Neutrophil (primary cell): ENCODE results near the gene VRK2.
"Not testable (repeated sequence)": the region's sequence is repeated elsewhere in the genome, so short reads cannot be mapped to it uniquely, and the experiment has no call there.

Experiments used
- H3K27ac ChIP-seq: fragments of 200-600 bp; sonication (generic); 2 replicates; pipeline ENCODE4 v1.5.1; 2016; ENCODE audit warnings: mild to moderate bottlenecking, moderate library complexity
- H3K27me3 ChIP-seq: fragments of 200-600 bp; sonication (generic); 2 replicates; pipeline ENCODE4 v1.6.0; 2016; ENCODE audit warnings: mild to moderate bottlenecking
- H3K36me3 ChIP-seq: fragments of 200-600 bp; sonication (generic); 2 replicates; pipeline ENCODE4 v1.5.1; 2017
- H3K4me1 ChIP-seq, 2 experiments: fragments of 200-600 bp in 1 of 2; sonication (generic) in 1 of 2; 1 replicate in 1 of 2; 2 replicates in 1 of 2; pipeline versions ENCODE4 v1.5.1 to v1.6.1; 2013 to 2016; ENCODE audit warnings: low read depth in 1 of 2, low read length in 1 of 2, mild to moderate bottlenecking in 1 of 2, moderate library complexity in 1 of 2; ENCODE audit not compliant: control insufficient read depth in 1 of 2, insufficient read depth in 1 of 2
- H3K4me3 ChIP-seq, 2 experiments: fragments of 200-600 bp in 1 of 2; sonication (generic) in 1 of 2; 1 replicate in 1 of 2; 2 replicates in 1 of 2; pipeline ENCODE4 v1.5.1; 2013 to 2016; ENCODE audit warnings: low read depth in 1 of 2, low read length in 1 of 2, mild to moderate bottlenecking in 1 of 2, moderate library complexity in 1 of 2
- H3K9me3 ChIP-seq: fragments of 200-600 bp; sonication (generic); 2 replicates; pipeline ENCODE4 v1.5.1; 2016
- CTCF ChIP-seq: fragments of 200-600 bp; sonication (generic); IDR thresholded peaks from 2 replicates; pipeline ENCODE4 v1.5.1; 2016; ENCODE audit warnings: antibody characterized with exemption

VRK2 gene

GRCh38 chr2:58146707-58147106 is 100.1 kb downstream of the VRK2 start:
- Histone ChIP-seq H3K36me3 (peaks cover 26% of the 10 kb centered on the region), H3K4me1 (no peaks in the 10 kb centered on the region)

GRCh38 chr2:58155160-58155778 is 108.7 kb downstream of the VRK2 start:
- Histone ChIP-seq H3K4me3 (no peak overlapping the region), H3K27ac (no peak overlapping the region), H3K36me3 (peaks cover 20% of the 10 kb centered on the region), H3K27me3 (no peaks in the 10 kb centered on the region), H3K9me3 (no peaks in the 10 kb centered on the region), H3K4me1 (no peaks in the 10 kb centered on the region)
- TF ChIP-seq CTCF, result no peak

More at GRCh38 chr2:58146707-58147106, 100.1 kb downstream of the VRK2 start:
- no peak for TF ChIP-seq CTCF
- Histone ChIP-seq H3K27ac (no peak overlapping the region), H3K4me3 (no peak overlapping the region), H3K9me3 (no peaks in the 10 kb centered on the region), H3K27me3 (no peaks in the 10 kb centered on the region)

- H3K9me3 ChIP-seq, result no peaks in the 10 kb centered on the region
These were observed 110.2 kb downstream of the VRK2 start for GRCh38 chr2:58156780-58157179.

GRCh38 chr2:58157754-58158153 is 111.1 kb downstream of the VRK2 start:
- Histone ChIP-seq H3K4me3 (no peak overlapping the region), H3K36me3 (peaks cover 32% of the 10 kb centered on the region), H3K9me3 (no peaks in the 10 kb centered on the region), H3K27me3 (no peaks in the 10 kb centered on the region), H3K27ac (no peak overlapping the region), H3K4me1 (no peaks in the 10 kb centered on the region)
- TF ChIP-seq CTCF, result no peak

More at GRCh38 chr2:58156780-58157179, 110.2 kb downstream of the VRK2 start:
- H3K36me3 ChIP-seq, result peaks cover 32% of the 10 kb centered on the region
- no peak for TF ChIP-seq CTCF
- no peak overlapping the region for H3K27ac ChIP-seq
- no peaks in the 10 kb centered on the region for H3K27me3 ChIP-seq
- no peak overlapping the region for H3K4me3 ChIP-seq
- no peaks in the 10 kb centered on the region for H3K4me1 ChIP-seq

- Histone ChIP-seq H3K4me1 (no peaks in the 10 kb centered on the region), H3K36me3 (peaks cover 34% of the 10 kb centered on the region), H3K9me3 (no peaks in the 10 kb centered on the region), H3K27ac (no peak overlapping the region), H3K27me3 (no peaks in the 10 kb centered on the region), H3K4me3 (no peak overlapping the region)
- TF ChIP-seq CTCF, result no peak
These were observed 111.9 kb downstream of the VRK2 start for GRCh38 chr2:58158481-58158880.

GRCh38 chr2:58163913-58164312 is 117.3 kb downstream of the VRK2 start:
- H3K27ac ChIP-seq, result no peak overlapping the region
- no peak overlapping the region for H3K4me3 ChIP-seq
- peaks cover 29% of the 10 kb centered on the region for H3K36me3 ChIP-seq

GRCh38 chr2:58168130-58168529 is 121.5 kb downstream of the VRK2 start:
- H3K27ac ChIP-seq, H3K4me1 ChIP-seq, H3K36me3 ChIP-seq, H3K9me3 ChIP-seq, H3K27me3 ChIP-seq, H3K4me3 ChIP-seq: not testable (repeated sequence)

More at GRCh38 chr2:58163913-58164312, 117.3 kb downstream of the VRK2 start:
- no peaks in the 10 kb centered on the region for H3K27me3 ChIP-seq
- H3K9me3 ChIP-seq, result no peaks in the 10 kb centered on the region
- no peak for TF ChIP-seq CTCF
- H3K4me1 ChIP-seq, result no peaks in the 10 kb centered on the region

- H3K27ac ChIP-seq, H3K4me1 ChIP-seq, H3K4me3 ChIP-seq, H3K9me3 ChIP-seq, H3K36me3 ChIP-seq, H3K27me3 ChIP-seq: not testable (repeated sequence)
These were observed 123.2 kb downstream of the VRK2 start for GRCh38 chr2:58169845-58170244.
